ENCODE results near the gene HINT2.

- no peak for TF ChIP-seq POLR2A (IDR thresholded peaks at IDR 0.05)
- TF ChIP-seq CTCF (IDR thresholded peaks at IDR 0.05), result no peak
Measured at GRCh38 chr9:35852267-35852815, 37.5 kb upstream of the HINT2 start.

Measured in body of pancreas (tissue), 4 donors.